ENCODE data around the gene STX18. TPM values are rescaled to one million over a fixed set of nuclear protein-coding genes. Genes with fewer than 3 reads are reported as not detected.
A peak's percentile ranks its signal among the peaks of the same experiment; 100 is the strongest.

Gene STX18
- total and polyA plus RNA-seq, 2 of the 13 experiments (the other 11 are each of a cell fraction or from before 2014, with no cell fraction given) = 23.9 to 37.1 TPM

DNA sequence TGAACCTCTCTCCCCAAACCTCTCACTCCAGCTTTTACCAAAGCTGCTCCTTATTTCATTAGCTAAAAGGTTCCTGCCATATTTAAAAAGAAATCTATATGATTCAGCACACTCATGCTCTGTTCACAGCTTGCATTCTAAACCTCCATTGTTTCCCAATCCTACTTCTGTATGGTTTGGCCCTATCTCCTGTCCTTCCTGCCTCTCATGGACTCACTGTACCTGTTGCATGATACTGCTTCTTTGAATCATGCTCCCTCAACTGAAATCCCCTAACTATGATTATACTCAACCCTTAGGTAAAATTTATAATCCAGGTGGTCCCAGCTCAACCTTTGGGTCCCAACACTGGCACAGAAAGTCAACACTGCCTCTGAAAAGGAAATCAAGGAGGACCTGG is 6.3 kb downstream of the STX18 start:
- no peaks in the 10 kb centered on the region for H3K27me3 ChIP-seq (ENCODE audit: control insufficient read depth in 1 of 2, insufficient read depth in 2 of 2, low read length in 2 of 2)
- ATAC-seq (peak; percentile 65), DNase-seq (ENCODE audit: low spot score) (no peak), FAIRE-seq (no peak)
- H4K20me1 ChIP-seq (ENCODE audit: insufficient read depth, low read length) = no peaks in the 10 kb centered on the region; the same call in 1 of the 2 replicates
- intact Hi-C loops (cut with micrococcal nuclease; ENCODE audit: unreplicated experiment) = no loop called here
- peaks cover 66% of the 10 kb centered on the region for H3K4me1 ChIP-seq (ENCODE audit: insufficient read depth, low read length)
- H2AFZ ChIP-seq (ENCODE audit: low read length) = no peak overlapping the region
- no peaks in the 10 kb centered on the region for H3K36me3 ChIP-seq (replicated peaks in 1 of 2; ENCODE audit: control insufficient read depth in 1 of 2, insufficient read depth in 2 of 2, low read length in 2 of 2)
- CTCF ChIA-PET (ENCODE audit: low intra/inter-chr PET ratio, low total read pairs) = no interaction called here
- in situ Hi-C loops (cut with HindIII; ENCODE audit: extremely low pct_ligation_motif_present, low pct_unique_long_range_greater_than_20kb) = no loop called here
- POLR2A ChIA-PET = no interaction called here
- H3K79me2 ChIP-seq (ENCODE audit: insufficient read depth, low read length) = peaks cover 82% of the 10 kb centered on the region
- no TSS peak for BruUV-seq (replicated peaks)
- H3K4me3 ChIP-seq (replicated peaks in 1 of 3; ENCODE audit: insufficient read depth in 1 of 3, low read depth in 2 of 3, low read length in 3 of 3) = no peak overlapping the region
- no peaks in the 10 kb centered on the region for H3K9me3 ChIP-seq (ENCODE audit: low read length)
- no peak overlapping the region; the same call in 1 of the 2 replicates for H3K9ac ChIP-seq (ENCODE audit: insufficient read depth, low read depth, low read length)
- H3K27ac ChIP-seq (ENCODE audit: extremely low read length, insufficient read depth, low read length) = peak overlapping the region; percentile 65
- TF ChIP-seq ZNF12 (CRISPR knock-in tag; IDR thresholded peaks at IDR 0.05) (no peak), MTA3 (CRISPR knock-in tag; IDR thresholded peaks at IDR 0.05) (no peak), HOXA7 (CRISPR knock-in tag; IDR thresholded peaks at IDR 0.05) (no peak), SRSF4 (IDR thresholded peaks at IDR 0.05; ENCODE audit: low read depth, low read length, poor library complexity, severe bottlenecking) (no peak), KLF16 (CRISPR knock-in tag; IDR thresholded peaks at IDR 0.05) (no peak), ZMAT3 (CRISPR knock-in tag; conservative IDR thresholded peaks at IDR 0.05) (no peak), CEBPB (IDR thresholded peaks at IDR 0.05; ENCODE audit: borderline replicate concordance, low read depth, low read length) (no peak), ZNF33B (CRISPR knock-in tag; IDR thresholded peaks at IDR 0.05) (no peak), SRSF9 (IDR thresholded peaks at IDR 0.05; ENCODE audit: borderline replicate concordance, insufficient read depth, low read depth, low read length, poor library complexity, severe bottlenecking) (no peak), BATF2 (CRISPR knock-in tag; IDR thresholded peaks at IDR 0.05) (no peak), ZFYVE20 (CRISPR knock-in tag; IDR thresholded peaks at IDR 0.05; ENCODE audit: borderline replicate concordance, low read depth) (no peak), HMGXB3 (CRISPR knock-in tag; IDR thresholded peaks at IDR 0.05; ENCODE audit: borderline replicate concordance) (no peak)
- TF ChIP-seq, protein P1, sequence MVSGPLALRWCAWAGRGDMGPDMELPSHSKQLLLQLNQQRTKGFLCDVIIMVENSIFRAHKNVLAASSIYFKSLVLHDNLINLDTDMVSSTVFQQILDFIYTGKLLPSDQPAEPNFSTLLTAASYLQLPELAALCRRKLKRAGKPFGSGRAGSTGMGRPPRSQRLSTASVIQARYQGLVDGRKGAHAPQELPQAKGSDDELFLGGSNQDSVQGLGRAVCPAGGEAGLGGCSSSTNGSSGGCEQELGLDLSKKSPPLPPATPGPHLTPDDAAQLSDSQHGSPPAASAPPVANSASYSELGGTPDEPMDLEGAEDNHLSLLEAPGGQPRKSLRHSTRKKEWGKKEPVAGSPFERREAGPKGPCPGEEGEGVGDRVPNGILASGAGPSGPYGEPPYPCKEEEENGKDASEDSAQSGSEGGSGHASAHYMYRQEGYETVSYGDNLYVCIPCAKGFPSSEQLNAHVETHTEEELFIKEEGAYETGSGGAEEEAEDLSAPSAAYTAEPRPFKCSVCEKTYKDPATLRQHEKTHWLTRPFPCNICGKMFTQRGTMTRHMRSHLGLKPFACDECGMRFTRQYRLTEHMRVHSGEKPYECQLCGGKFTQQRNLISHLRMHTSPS (CRISPR knock-in tag; IDR thresholded peaks at IDR 0.05; ENCODE audit: low read depth) = no peak
- H3K4me2 ChIP-seq (ENCODE audit: low read depth, low read length) = no peak overlapping the region; the same call in 1 of the 2 replicates

All from HepG2 (cell line).